GM21381 (cell line): ENCODE data around the gene LRRC28.

ENCODE experiments used
- ATAC-seq: cut with Tn5 transposase; IDR thresholded peaks from one replicate; pipeline ENCODE4 v1.9.1; 2021; ENCODE audit warnings: mild to moderate bottlenecking, moderate library complexity; ENCODE audit not compliant: unreplicated experiment

The LRRC28 gene

GRCh38 chr15:99413955-99414754 is 162.9 kb downstream of the LRRC28 start:
- no peak for ATAC-seq

- ATAC-seq = no peak
Measured at GRCh38 chr15:99414755-99415731, 163.8 kb downstream of the LRRC28 start.

GRCh38 chr15:99416191-99417188 is 165.2 kb downstream of the LRRC28 start:
- ATAC-seq = no peak

- no peak for ATAC-seq
Measured at GRCh38 chr15:99421172-99421656, 169.9 kb downstream of the LRRC28 start.

GRCh38 chr15:99421758-99422157 is 170.5 kb downstream of the LRRC28 start:
- no peak for ATAC-seq

- no peak for ATAC-seq
Measured at GRCh38 chr15:99423186-99424130, 172.2 kb downstream of the LRRC28 start.

GRCh38 chr15:99424131-99424571 is 172.9 kb downstream of the LRRC28 start:
- no peak for ATAC-seq

- peak; percentile 80 for ATAC-seq
Measured at GRCh38 chr15:99424978-99425656, 173.8 kb downstream of the LRRC28 start.

- no peak for ATAC-seq
Measured at GRCh38 chr15:99425657-99426301, 174.5 kb downstream of the LRRC28 start.

- no peak for ATAC-seq
Measured at GRCh38 chr15:99426431-99427105, 175.3 kb downstream of the LRRC28 start.

- ATAC-seq = no peak
Measured at GRCh38 chr15:99427210-99427609, 175.9 kb downstream of the LRRC28 start.

GRCh38 chr15:99427668-99428361 is 176.5 kb downstream of the LRRC28 start:
- ATAC-seq = no peak

- no peak for ATAC-seq
Measured at GRCh38 chr15:99429681-99430081, 178.4 kb downstream of the LRRC28 start.

GRCh38 chr15:99430881-99431401 is 179.7 kb downstream of the LRRC28 start:
- no peak for ATAC-seq

GRCh38 chr15:99431661-99432091 is 180.4 kb downstream of the LRRC28 start:
- ATAC-seq = no peak

GRCh38 chr15:99432271-99433025 is 181.2 kb downstream of the LRRC28 start:
- ATAC-seq = no peak
